Measurements from ENCODE around the gene TSHZ2.

DNA sequence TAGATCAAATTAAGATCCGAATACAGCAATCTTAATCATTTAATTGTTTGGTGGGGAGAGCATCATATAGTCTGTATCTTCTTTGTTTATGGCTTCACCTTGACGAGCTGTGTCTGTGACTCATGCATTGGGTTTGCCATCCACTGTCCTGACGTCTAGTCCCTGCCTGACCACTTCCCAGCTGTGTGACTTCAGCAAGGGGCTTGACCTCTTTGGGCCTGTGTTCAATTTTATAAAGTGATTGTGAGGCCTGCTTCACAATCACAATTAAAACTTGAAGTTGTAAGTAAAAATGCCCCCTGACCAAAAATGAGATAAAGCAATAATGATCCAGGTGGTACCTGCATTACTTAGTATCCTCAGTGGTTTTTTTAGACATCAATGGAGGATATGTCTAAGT is 412.2 kb downstream of the TSHZ2 start:
- TF ChIP-seq, protein P1, sequence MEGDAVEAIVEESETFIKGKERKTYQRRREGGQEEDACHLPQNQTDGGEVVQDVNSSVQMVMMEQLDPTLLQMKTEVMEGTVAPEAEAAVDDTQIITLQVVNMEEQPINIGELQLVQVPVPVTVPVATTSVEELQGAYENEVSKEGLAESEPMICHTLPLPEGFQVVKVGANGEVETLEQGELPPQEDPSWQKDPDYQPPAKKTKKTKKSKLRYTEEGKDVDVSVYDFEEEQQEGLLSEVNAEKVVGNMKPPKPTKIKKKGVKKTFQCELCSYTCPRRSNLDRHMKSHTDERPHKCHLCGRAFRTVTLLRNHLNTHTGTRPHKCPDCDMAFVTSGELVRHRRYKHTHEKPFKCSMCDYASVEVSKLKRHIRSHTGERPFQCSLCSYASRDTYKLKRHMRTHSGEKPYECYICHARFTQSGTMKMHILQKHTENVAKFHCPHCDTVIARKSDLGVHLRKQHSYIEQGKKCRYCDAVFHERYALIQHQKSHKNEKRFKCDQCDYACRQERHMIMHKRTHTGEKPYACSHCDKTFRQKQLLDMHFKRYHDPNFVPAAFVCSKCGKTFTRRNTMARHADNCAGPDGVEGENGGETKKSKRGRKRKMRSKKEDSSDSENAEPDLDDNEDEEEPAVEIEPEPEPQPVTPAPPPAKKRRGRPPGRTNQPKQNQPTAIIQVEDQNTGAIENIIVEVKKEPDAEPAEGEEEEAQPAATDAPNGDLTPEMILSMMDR (IDR thresholded peaks at IDR 0.05 in 4 of 5, conservative IDR thresholded peaks at IDR 0.05 in 1 of 5): no peak
- no peak for TF ChIP-seq POLR2A (IDR thresholded peaks at IDR 0.05)
